ENCODE results near the gene HOXA9.

HOXA9 gene

GRCh38 chr7:27112955-27113949 lies 52.1 kb downstream of the HOXA9 start:
- H3K4me3 ChIP-seq (ENCODE audit: low read length): peak overlapping the region; percentile 20; the same call in 1 of the 2 replicates
- no peak for DNase-seq (ENCODE audit: low read depth)
- TF ChIP-seq CTCF (conservative IDR thresholded peaks at IDR 0.05; ENCODE audit: low read length): no peak
